Mucosa of descending colon (tissue), 3 donors: ENCODE data around the gene AGGF1. TPM values are rescaled to one million over a fixed set of nuclear protein-coding genes. Genes with fewer than 3 reads are reported as not detected.

Experiments
- ATAC-seq: fragments of 200-7000 bp; cut with Tn5 transposase; one replicate; pipeline ENCODE4 v1.9.1; 2020; ENCODE audit warnings: mild to moderate bottlenecking, moderate library complexity
- DNase-seq, 3 donors: peaks; one replicate each; pipeline ENCODE4 v3.0.0-alpha.2; 2020
- H3K36me3 ChIP-seq: fragments of 200-600 bp; one replicate; pipeline ENCODE4 v1.8.0; 2021; ENCODE audit warnings: low read depth, mild to moderate bottlenecking
- H3K4me1 ChIP-seq: fragments of 200-600 bp; one replicate; pipeline ENCODE4 v1.8.0; 2021; ENCODE audit warnings: low read depth, mild to moderate bottlenecking
- H3K4me3 ChIP-seq: fragments of 200-600 bp; one replicate; pipeline ENCODE4 v1.8.0; 2021; ENCODE audit warnings: mild to moderate bottlenecking
- H3K9me3 ChIP-seq: fragments of 200-600 bp; one replicate; pipeline ENCODE4 v1.8.0; 2021; ENCODE audit warnings: mild to moderate bottlenecking
- CTCF ChIP-seq: fragments of 200-600 bp; IDR thresholded peaks from one replicate; pipeline ENCODE4 v1.8.0; 2022; ENCODE audit warnings: antibody characterized with exemption, mild to moderate bottlenecking
- intact Hi-C, 2 donors: fragments of 100-400 bp; cut with DNase I in 1 of 2; cut with micrococcal nuclease in 1 of 2; formaldehyde crosslinking; loops; one replicate each; pipeline versions ENCODE4 v1.11.0 to v1.11.1; 2022; cut with DNase I, micrococcal nuclease
- total RNA-seq, 3 donors: library from RNA; stranded (reverse); fragmentation: NEBNext Ultra II Directional in 2 of 3; extraction: Animal tissue kit (Norgen Biotek cat#: 25700) in 2 of 3; gene quantifications; one replicate each; pipeline versions ENCODE4 v1.2.1 to v1.2.4, GENCODE V29; 2021 to 2023
- donor health status: DM: no; HTN: no; CAD: no; lungs with moderate emphysema.
- donor health status: DM: no; HTN: no; CAD: no.
- donor health status: DM: no; HTN: yes; CAD: no.

Gene AGGF1
- total RNA-seq, 3 donors from 2014 or later = 19.6 to 20.3 (median 20.2) TPM

- no peaks in the 10 kb centered on the region for H3K9me3 ChIP-seq
- no peak overlapping the region for H3K4me3 ChIP-seq
- TF ChIP-seq CTCF = no peak
- no peak for DNase-seq
- peaks cover 4% of the 10 kb centered on the region for H3K4me1 ChIP-seq
- no peak for ATAC-seq
- intact Hi-C loops = no loop called here
- H3K36me3 ChIP-seq = peaks cover 3% of the 10 kb centered on the region
Observed at GRCh38 chr5:77080905-77081304, 50.7 kb downstream of the AGGF1 start.

GRCh38 chr5:77082280-77082679 is 52.1 kb downstream of the AGGF1 start:
- no peaks in the 10 kb centered on the region for H3K9me3 ChIP-seq
- TF ChIP-seq CTCF = no peak
- peaks cover 6% of the 10 kb centered on the region for H3K4me1 ChIP-seq
- H3K36me3 ChIP-seq = peaks cover 3% of the 10 kb centered on the region
- H3K4me3 ChIP-seq = no peak overlapping the region
- DNase-seq = no peak
- intact Hi-C loops = no loop called here
- no peak for ATAC-seq

- DNase-seq (no peak), ATAC-seq (no peak)
- Histone ChIP-seq H3K4me1 (peaks cover 13% of the 10 kb centered on the region), H3K4me3 (no peak overlapping the region), H3K36me3 (peaks cover 3% of the 10 kb centered on the region), H3K9me3 (no peaks in the 10 kb centered on the region)
- TF ChIP-seq CTCF = no peak
- intact Hi-C loops = no loop called here
Observed at GRCh38 chr5:77083088-77083487, 52.9 kb downstream of the AGGF1 start.

- DNase-seq = no peak
- intact Hi-C loops = no loop called here
- Histone ChIP-seq H3K36me3 (no peaks in the 10 kb centered on the region), H3K9me3 (no peaks in the 10 kb centered on the region), H3K4me3 (peak overlapping the region; percentile 46), H3K4me1 (peaks cover 13% of the 10 kb centered on the region)
- TF ChIP-seq CTCF = no peak
- no peak for ATAC-seq
Observed at GRCh38 chr5:77086368-77086688, 56.1 kb downstream of the AGGF1 start.

- Histone ChIP-seq H3K36me3 (no peaks in the 10 kb centered on the region), H3K4me1 (peaks cover 13% of the 10 kb centered on the region), H3K4me3 (peak within 1 kb of the TSS; percentile 46), H3K9me3 (no peaks in the 10 kb centered on the region)
- peak; percentile 90 for ATAC-seq
- intact Hi-C loops = no loop called here
- peak; percentile 79 to 85 (median 81) for DNase-seq
- TF ChIP-seq CTCF = no peak
Observed at GRCh38 chr5:77086689-77087483, 56.7 kb downstream of the AGGF1 start, which contains the start of gene ZBED3. Gene ZBED3 (minus strand): TSS chr5:77087285. CDS start chr5:77077878, 9,407 bp downstream.
